GM23248 (cell line): ENCODE data around the gene ADARB1. TPM values are rescaled to one million over a fixed set of nuclear protein-coding genes. Genes with fewer than 3 reads are reported as not detected.

Source experiments
- DNase-seq: peaks from one replicate; pipeline ENCODE4 v3.0.0-alpha.2; 2015
- H2AFZ ChIP-seq: fragments of 200-600 bp; sonication (generic); 2 replicates; pipeline ENCODE4 v1.6.1; 2016; ENCODE audit warnings: antibody characterized with exemption
- H3F3A ChIP-seq: fragments of 200-600 bp; sonication (generic); 2 replicates; pipeline ENCODE4 v1.6.1; 2016; ENCODE audit warnings: mild to moderate bottlenecking, antibody characterized with exemption, mixed run types; ENCODE audit not compliant: insufficient read depth
- H3K27ac ChIP-seq: fragments of 200-600 bp; sonication (generic); 2 replicates; pipeline ENCODE4 v1.5.1; 2016; ENCODE audit warnings: mild to moderate bottlenecking
- H3K27me3 ChIP-seq: fragments of 200-600 bp; sonication (generic); replicated peaks from 2 replicates; pipeline ENCODE4 v1.6.1; 2016; ENCODE audit warnings: mild to moderate bottlenecking; ENCODE audit not compliant: insufficient read depth
- H3K36me3 ChIP-seq: fragments of 200-600 bp; sonication (generic); 2 replicates; pipeline ENCODE4 v1.6.1; 2016; ENCODE audit warnings: low read depth, mild to moderate bottlenecking
- H3K4me1 ChIP-seq: fragments of 200-600 bp; sonication (generic); 2 replicates; pipeline ENCODE4 v1.6.1; 2016; ENCODE audit warnings: mild to moderate bottlenecking; ENCODE audit not compliant: insufficient read depth
- H3K4me2 ChIP-seq: fragments of 200-600 bp; sonication (generic); one replicate; pipeline ENCODE4 v1.6.1; 2016; ENCODE audit warnings: mild to moderate bottlenecking; ENCODE audit not compliant: unreplicated experiment
- H3K4me3 ChIP-seq: fragments of 200-600 bp; sonication (generic); 2 replicates; pipeline ENCODE4 v1.5.1; 2016; ENCODE audit warnings: mild to moderate bottlenecking
- H3K79me2 ChIP-seq: fragments of 200-600 bp; sonication (generic); 2 replicates; pipeline ENCODE4 v1.6.1; 2016; ENCODE audit warnings: mild to moderate bottlenecking; ENCODE audit not compliant: insufficient read depth
- H3K9ac ChIP-seq: fragments of 200-600 bp; sonication (generic); 2 replicates; pipeline ENCODE4 v1.6.1; 2016; ENCODE audit warnings: mild to moderate bottlenecking
- H3K9me2 ChIP-seq: fragments of 200-600 bp; sonication (generic); 2 replicates; pipeline ENCODE4 v1.6.1; 2016; ENCODE audit warnings: mixed run types, mild to moderate bottlenecking, moderate library complexity; ENCODE audit not compliant: insufficient read depth
- H3K9me3 ChIP-seq: fragments of 200-600 bp; sonication (generic); one replicate; pipeline ENCODE4 v1.6.1; 2017; ENCODE audit warnings: low read depth
- H4K20me1 ChIP-seq: fragments of 200-600 bp; sonication (generic); 2 replicates; pipeline ENCODE4 v1.6.0; 2016; ENCODE audit not compliant: insufficient read depth
- EZH2 ChIP-seq: fragments of 200-600 bp; sonication (generic); IDR thresholded peaks from 2 replicates; pipeline ENCODE4 v1.6.1; 2018; ENCODE audit warnings: antibody characterized with exemption, mild to moderate bottlenecking; ENCODE audit not compliant: insufficient read depth, poor library complexity, severe bottlenecking
- EZH2phosphoT487 ChIP-seq: fragments of 200-600 bp; sonication (generic); IDR thresholded peaks from 2 replicates; pipeline ENCODE4 v1.6.1; 2018; ENCODE audit warnings: antibody characterized with exemption, moderate library complexity, mild to moderate bottlenecking, low read depth; ENCODE audit not compliant: insufficient read depth
- WGBS, 2 experiments: methylation state at CpG; one replicate each; pipeline ENCODE4 v1.1.6; 2015 to 2017; ENCODE audit warnings: low lambda C conversion rate in 2 of 2, low coverage in 1 of 2; ENCODE audit errors: missing lambda C conversion rate in 2 of 2; 5-methylcytosine and 5-hydroxymethylcytosine counted together
- in situ Hi-C: fragments of 300-500 bp; cut with MboI; formaldehyde crosslinking; loops from 2 replicates; pipeline ENCODE4 v1.15.0; 2020
- polyA plus RNA-seq: library from polyadenylated mRNA; unstranded; fragments of >200 nt; fragmentation: Nextera tagmentation; extraction: Ambion mirVana; gene quantifications from 2 replicates; pipeline ENCODE4 v1.2.1, GENCODE V29; 2016
- total RNA-seq: library from RNA; depleted of rRNA; stranded (reverse); fragments of >200 nt; shearing (Covaris generic); gene quantifications from 2 replicates; pipeline ENCODE4 v1.2.3, GENCODE V29; 2014

The ADARB1 gene
- total and polyA plus RNA-seq, 2 experiments from 2014 or later = 16.3 to 17.4 TPM

DNA sequence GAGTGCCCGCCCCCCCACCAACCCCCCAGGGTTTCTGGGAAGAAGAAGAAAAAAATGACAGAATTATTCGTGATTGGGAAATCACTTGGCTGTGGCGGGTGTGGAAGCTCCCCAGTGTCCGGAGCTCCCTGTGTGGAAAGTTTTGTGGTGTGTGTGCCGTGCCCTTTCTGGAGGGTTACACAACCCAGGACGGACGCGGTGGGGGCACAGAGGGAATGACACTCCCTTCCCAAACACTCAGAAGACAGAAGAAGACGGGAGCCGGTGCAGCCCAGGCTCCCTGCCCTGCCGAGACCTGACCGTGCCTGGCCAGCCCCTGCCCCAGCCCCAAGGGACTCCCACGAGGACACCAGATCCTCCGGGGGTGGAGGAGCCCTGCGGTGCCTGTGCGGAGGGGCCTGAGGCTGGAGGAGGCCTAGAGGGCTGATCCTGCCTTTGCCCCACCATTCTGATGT, 33.0 kb upstream of the ADARB1 start:
- Histone ChIP-seq H3K27me3 (no peaks in the 10 kb centered on the region), H3K4me2 (peak overlapping the region; percentile 92), H3K4me1 (peaks cover 23% of the 10 kb centered on the region), H3K27ac (peak overlapping the region; percentile 72), H3K4me3 (peak overlapping the region; percentile 54), H2AFZ (peak overlapping the region; percentile 65), H3K9me2 (no peaks in the 10 kb centered on the region), H3K36me3 (no peaks in the 10 kb centered on the region), H3K9ac (peak overlapping the region; percentile 67), H3F3A (0 out of 2 replicates have a peak, but pooled peaks cover 6% of the 10 kb centered on the region), H4K20me1 (no peaks in the 10 kb centered on the region), H3K9me3 (peaks cover 3% of the 10 kb centered on the region), H3K79me2 (no peaks in the 10 kb centered on the region)
- in situ Hi-C loops = no loop called here
- DNase-seq = peak; percentile 91
- no peak for TF ChIP-seq EZH2phosphoT487
- TF ChIP-seq EZH2 = no peak
- WGBS, 2 experiments = 0 to 1% methylated on average over 13 to 16 of the region's 16 CpGs

DNA sequence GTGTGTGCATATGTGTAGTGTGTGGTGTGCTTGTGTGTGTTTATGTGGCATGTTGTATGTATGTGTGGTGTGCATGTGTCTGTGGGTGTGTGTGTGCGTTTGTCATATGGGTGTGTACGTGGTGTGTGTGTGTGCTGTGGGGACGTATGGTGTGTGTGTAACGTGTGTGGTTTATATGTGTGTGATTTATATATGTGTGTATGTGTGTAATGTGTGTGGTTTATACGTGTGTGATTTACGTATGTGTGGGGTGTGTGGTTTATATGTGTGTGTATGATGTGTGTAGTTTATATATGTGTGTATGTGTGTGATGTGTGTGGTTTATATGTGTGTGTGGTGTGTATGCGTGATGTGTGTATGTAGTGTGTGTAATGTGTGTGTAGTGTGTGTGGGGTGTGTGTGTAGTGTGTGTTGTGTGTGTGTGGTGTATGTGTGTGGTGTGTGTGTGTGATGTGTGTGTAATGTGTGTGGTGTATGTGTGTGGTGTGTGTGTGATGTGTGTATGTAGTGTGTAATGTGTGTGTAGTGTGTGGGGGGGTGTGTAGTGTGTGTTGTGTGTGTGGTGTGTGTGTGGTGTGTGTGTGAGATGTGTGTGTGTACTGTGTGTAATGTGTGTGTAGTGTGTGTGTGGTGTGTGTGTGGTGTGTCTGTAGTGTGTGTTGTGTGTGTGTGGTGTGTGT, 32.3 kb upstream of the ADARB1 start:
- in situ Hi-C loops = no loop called here
- Histone ChIP-seq H3K9me3 (no peaks in the 10 kb centered on the region), H3K4me3 (peak overlapping the region; percentile 54), H3K79me2 (no peaks in the 10 kb centered on the region), H3K9me2 (no peaks in the 10 kb centered on the region), H3F3A (0 out of 2 replicates have a peak, but pooled peaks cover 6% of the 10 kb centered on the region), H3K4me2 (peak overlapping the region; percentile 92), H3K36me3 (no peaks in the 10 kb centered on the region), H3K4me1 (peaks cover 23% of the 10 kb centered on the region), H3K27ac (peak overlapping the region; percentile 72), H4K20me1 (no peaks in the 10 kb centered on the region), H3K9ac (peak overlapping the region; percentile 67), H3K27me3 (no peaks in the 10 kb centered on the region), H2AFZ (peak overlapping the region; percentile 65)
- TF ChIP-seq EZH2 (no peak), EZH2phosphoT487 (no peak)
- 86 to 90% methylated on average over 7 of the region's 7 CpGs for WGBS, 2 experiments
- DNase-seq = no peak

DNA sequence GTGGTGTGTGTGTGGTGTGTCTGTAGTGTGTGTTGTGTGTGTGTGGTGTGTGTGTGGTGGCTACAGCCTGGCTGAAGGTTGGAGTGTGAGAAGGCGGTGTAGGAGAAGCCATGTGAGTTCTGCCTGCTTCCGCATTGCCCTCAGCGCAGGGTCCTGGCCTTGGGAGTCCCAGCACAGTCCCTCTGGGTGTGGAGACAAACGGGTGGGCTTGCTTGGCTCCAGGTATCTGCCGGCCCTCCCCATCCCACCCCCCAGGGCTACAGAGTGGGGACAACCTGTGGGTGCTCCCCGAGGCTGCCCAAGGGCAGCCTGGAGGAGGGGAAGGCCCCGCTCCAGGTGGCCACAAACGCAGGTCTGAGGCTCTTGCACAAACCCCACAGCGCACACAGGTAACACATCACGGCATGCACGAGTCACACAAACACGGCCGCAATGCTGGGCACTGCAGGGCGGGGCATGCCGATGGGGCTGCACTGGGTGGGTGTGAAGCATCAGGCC, 31.7 kb upstream of the ADARB1 start:
- H3K27ac ChIP-seq = no peak overlapping the region
- H3F3A ChIP-seq = 0 out of 2 replicates have a peak, but pooled peaks cover 6% of the 10 kb centered on the region
- no peaks in the 10 kb centered on the region for H3K27me3 ChIP-seq
- H3K4me3 ChIP-seq = no peak overlapping the region
- H3K9ac ChIP-seq = no peak overlapping the region
- TF ChIP-seq EZH2phosphoT487 (no peak), EZH2 (no peak)
- no peaks in the 10 kb centered on the region for H3K79me2 ChIP-seq
- 92 to 97% methylated on average over 6 to 15 of the region's 15 CpGs for WGBS, 2 experiments
- in situ Hi-C loops = no loop called here
- H3K4me2 ChIP-seq = no peak overlapping the region
- no peaks in the 10 kb centered on the region for H3K36me3 ChIP-seq
- no peaks in the 10 kb centered on the region for H4K20me1 ChIP-seq
- H2AFZ ChIP-seq = no peak overlapping the region
- no peak for DNase-seq
- no peaks in the 10 kb centered on the region for H3K9me3 ChIP-seq
- peaks cover 23% of the 10 kb centered on the region for H3K4me1 ChIP-seq
- no peaks in the 10 kb centered on the region for H3K9me2 ChIP-seq

DNA sequence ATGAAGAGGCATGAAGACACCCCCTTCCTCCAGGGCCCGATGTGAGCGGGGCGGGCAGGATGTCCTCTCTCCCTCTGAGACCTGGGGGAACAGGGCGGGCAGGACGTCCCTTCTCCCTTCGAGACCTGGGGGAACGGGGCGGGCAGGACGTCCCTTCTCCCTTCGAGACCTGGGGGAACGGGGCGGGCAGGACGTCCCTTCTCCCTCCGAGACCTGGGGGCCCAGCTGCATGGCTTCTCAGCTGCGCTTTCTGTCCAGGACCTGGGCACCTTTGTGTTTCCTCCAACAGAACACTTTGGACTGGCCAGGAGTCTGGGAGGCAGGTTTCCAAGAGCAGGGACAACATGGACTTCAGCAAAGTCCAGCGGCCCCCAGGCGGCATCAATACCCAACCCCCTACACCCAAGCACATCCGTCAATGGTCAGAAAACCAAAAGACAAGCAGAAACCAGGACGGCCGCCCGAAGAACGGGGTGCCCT, 30.8 kb upstream of the ADARB1 start:
- no peak overlapping the region for H3K4me3 ChIP-seq
- no peak overlapping the region for H3K4me2 ChIP-seq
- DNase-seq = no peak
- in situ Hi-C loops = no loop called here
- no peaks in the 10 kb centered on the region for H3K9me3 ChIP-seq
- no peaks in the 10 kb centered on the region for H3K27me3 ChIP-seq
- H3K4me1 ChIP-seq = peaks cover 23% of the 10 kb centered on the region
- H3K36me3 ChIP-seq = no peaks in the 10 kb centered on the region
- H3K9me2 ChIP-seq = no peaks in the 10 kb centered on the region
- H4K20me1 ChIP-seq = no peaks in the 10 kb centered on the region
- no peak overlapping the region for H3K9ac ChIP-seq
- TF ChIP-seq EZH2 = no peak
- WGBS, 2 experiments = 94% methylated on average over 14 to 22 of the region's 22 CpGs
- no peaks in the 10 kb centered on the region for H3K79me2 ChIP-seq
- no peak overlapping the region for H3K27ac ChIP-seq
- H2AFZ ChIP-seq = no peak overlapping the region
- H3F3A ChIP-seq = peaks cover 8% of the 10 kb centered on the region; the same call in 1 of the 2 replicates
